Measurements from ENCODE around the gene TIMM17A. TPM values are rescaled to one million over a fixed set of nuclear protein-coding genes. Genes with fewer than 3 reads are reported as not detected.

The TIMM17A gene
- total and polyA plus RNA-seq, 4 donors = 25.9 to 56.1 (median 35.2) TPM

- no peak overlapping the region for H3K9ac ChIP-seq (ENCODE audit: insufficient read depth in 1 of 2, low read length in 2 of 2)
- no peaks in the 10 kb centered on the region for H3K27me3 ChIP-seq (ENCODE audit: control insufficient read depth in 3 of 3, insufficient read depth in 3 of 3, low read length in 2 of 3)
- no peak overlapping the region for H3K27ac ChIP-seq (ENCODE audit: low read depth in 1 of 2, low read length in 1 of 2)
- H3K9me3 ChIP-seq (ENCODE audit: control insufficient read depth in 4 of 4, insufficient read depth in 3 of 4, low read length in 3 of 4) = no peaks in the 10 kb centered on the region
- WGBS, 2 donors = 93 to 100% methylated on average over 1 of the region's 1 CpG
- no peak for TF ChIP-seq CTCF (IDR thresholded peaks at IDR 0.05; ENCODE audit: control extremely low read depth, extremely low read depth)
- no peak overlapping the region for H3K4me3 ChIP-seq
- H3K4me1 ChIP-seq (ENCODE audit: control insufficient read depth in 5 of 5, insufficient read depth in 5 of 5, low read length in 5 of 5) = no peaks in the 10 kb centered on the region
- ATAC-seq (ENCODE audit: insufficient read depth, low FRiP score) (no peak), DNase-seq (no peak)
- H3K36me3 ChIP-seq (ENCODE audit: control insufficient read depth in 4 of 4, insufficient read depth in 4 of 4, low read length in 4 of 4) = peaks cover 10 to 48% (median 35%) of the 10 kb centered on the region in 4 donors
Measured at GRCh38 chr1:201964261-201964660, 9.0 kb downstream of the TIMM17A start.

- ATAC-seq (ENCODE audit: insufficient read depth, low FRiP score) (no peak), DNase-seq (no peak)
- Histone ChIP-seq H3K4me1 (ENCODE audit: control insufficient read depth in 5 of 5, insufficient read depth in 5 of 5, low read length in 5 of 5) (no peaks in the 10 kb centered on the region), H3K9me3 (ENCODE audit: control insufficient read depth in 4 of 4, insufficient read depth in 3 of 4, low read length in 3 of 4) (no peaks in the 10 kb centered on the region), H3K36me3 (ENCODE audit: control insufficient read depth in 4 of 4, insufficient read depth in 4 of 4, low read length in 4 of 4) (peaks cover 17 to 54% (median 41%) of the 10 kb centered on the region in 4 donors), H3K4me3 (no peak overlapping the region), H3K27ac (ENCODE audit: low read depth in 1 of 2, low read length in 1 of 2) (no peak overlapping the region), H3K27me3 (ENCODE audit: control insufficient read depth in 3 of 3, insufficient read depth in 3 of 3, low read length in 2 of 3) (no peaks in the 10 kb centered on the region), H3K9ac (ENCODE audit: insufficient read depth in 1 of 2, low read length in 2 of 2) (no peak overlapping the region)
- TF ChIP-seq CTCF (IDR thresholded peaks at IDR 0.05; ENCODE audit: control extremely low read depth, extremely low read depth) = no peak
- 97% methylated on average over 5 of the region's 5 CpGs for WGBS, 2 donors
Measured at GRCh38 chr1:201966171-201966570, 10.9 kb downstream of the TIMM17A start.

- no peak for TF ChIP-seq CTCF (IDR thresholded peaks at IDR 0.05; ENCODE audit: control extremely low read depth, extremely low read depth)
- Histone ChIP-seq H3K36me3 (ENCODE audit: control insufficient read depth in 4 of 4, insufficient read depth in 4 of 4, low read length in 4 of 4) (peaks cover 14 to 43% (median 32%) of the 10 kb centered on the region in 4 donors), H3K27me3 (ENCODE audit: control insufficient read depth in 3 of 3, insufficient read depth in 3 of 3, low read length in 2 of 3) (no peaks in the 10 kb centered on the region), H3K4me3 (no peak overlapping the region), H3K9me3 (ENCODE audit: control insufficient read depth in 4 of 4, insufficient read depth in 3 of 4, low read length in 3 of 4) (no peaks in the 10 kb centered on the region), H3K9ac (ENCODE audit: insufficient read depth in 1 of 2, low read length in 2 of 2) (no peak overlapping the region), H3K27ac (ENCODE audit: low read depth in 1 of 2, low read length in 1 of 2) (no peak overlapping the region), H3K4me1 (ENCODE audit: control insufficient read depth in 5 of 5, insufficient read depth in 5 of 5, low read length in 5 of 5) (no peaks in the 10 kb centered on the region)
- no peak for ATAC-seq (ENCODE audit: insufficient read depth, low FRiP score)
- DNase-seq = no peak
- WGBS, 2 donors = 92 to 93% methylated on average over 16 of the region's 16 CpGs
Measured at GRCh38 chr1:201968202-201968925, 13.1 kb downstream of the TIMM17A start.

All from lung (tissue), 12 donors.